ENCODE measurements around the gene RASSF9. TPM values are rescaled to one million over a fixed set of nuclear protein-coding genes. Genes with fewer than 3 reads are reported as not detected.

Gene RASSF9
- not detected for polyA plus RNA-seq (2012; ENCODE audit: missing spikeins)

DNA sequence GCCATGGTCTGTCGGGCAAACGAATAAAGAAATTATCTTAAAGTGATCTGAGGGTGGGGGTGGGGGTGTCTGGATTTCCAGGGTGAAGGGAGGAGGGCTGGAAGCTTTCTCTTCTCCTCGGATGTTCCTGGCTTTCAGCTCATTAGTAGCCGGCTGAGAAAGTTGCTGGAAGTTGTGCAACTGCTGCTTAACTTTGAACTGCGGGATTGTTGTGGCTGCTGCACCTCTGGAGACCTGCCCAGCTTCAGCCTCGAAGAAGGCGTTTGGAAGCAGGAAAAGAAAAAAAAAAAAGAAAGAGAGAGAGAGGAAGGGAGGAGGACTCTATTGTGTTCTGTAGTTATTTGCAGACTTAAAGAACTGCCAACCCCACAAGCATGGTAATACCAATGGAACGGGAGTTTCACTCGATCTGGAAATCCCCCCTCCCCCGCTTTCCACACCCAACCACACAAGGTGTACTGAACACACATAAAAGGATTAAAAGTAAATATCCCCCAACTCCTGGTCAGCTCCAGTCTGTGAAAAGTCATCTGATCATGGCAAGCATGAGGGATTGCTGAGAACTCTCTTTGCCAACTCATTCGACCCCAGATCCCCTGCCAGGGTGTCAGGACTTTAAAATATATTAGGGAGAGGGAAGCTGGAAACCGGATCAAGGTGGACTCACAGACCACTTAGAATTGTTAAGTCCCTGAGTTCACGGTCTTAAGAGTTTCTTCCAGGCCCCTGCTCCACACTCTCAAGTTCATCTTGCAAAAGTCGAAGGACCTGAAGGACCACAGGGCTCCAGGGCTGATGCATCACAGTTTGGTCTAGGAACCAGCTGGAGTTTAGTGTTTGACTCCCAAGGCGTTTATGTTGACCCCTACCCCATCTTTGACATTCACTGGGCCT is at the start of gene RASSF9:
Gene RASSF9, minus strand, starts transcription at position 213 of the 894 bp plus-strand sequence. Its CDS starts 208 bp downstream, at position 5.
- FAIRE-seq, result no peak
- DNase-seq (ENCODE audit: insufficient read length), result no peak
- TF ChIP-seq POLR2AphosphoS5 (IDR thresholded peaks at IDR 0.05; ENCODE audit: low read depth, low read length) (no peak), POLR2A (IDR thresholded peaks at IDR 0.05; ENCODE audit: low read depth, low read length) (no peak), TAF1 (IDR thresholded peaks at IDR 0.05; ENCODE audit: borderline replicate concordance, low read depth, low read length) (no peak)

DNA sequence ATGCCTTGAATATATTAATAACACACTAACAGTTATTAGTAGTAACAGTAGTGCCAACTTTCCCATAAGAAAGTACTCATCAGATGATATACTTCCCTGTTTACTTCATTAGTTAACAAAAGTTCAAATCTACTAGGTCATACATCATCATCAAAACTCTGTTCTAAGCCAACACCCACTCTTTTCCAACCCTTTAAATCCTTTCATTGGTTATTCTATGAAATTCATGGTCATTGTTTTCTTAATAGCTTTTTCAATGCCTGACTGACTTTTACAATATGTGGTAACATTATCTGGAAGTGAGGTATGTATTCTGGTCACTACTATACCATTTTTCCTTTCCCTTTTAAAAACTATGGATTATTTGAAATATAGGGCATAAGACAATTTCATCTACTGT is 47.6 kb upstream of the RASSF9 start:
- TF ChIP-seq TAF1 (IDR thresholded peaks at IDR 0.05; ENCODE audit: borderline replicate concordance, low read depth, low read length) (no peak), POLR2AphosphoS5 (IDR thresholded peaks at IDR 0.05; ENCODE audit: low read depth, low read length) (no peak), POLR2A (IDR thresholded peaks at IDR 0.05; ENCODE audit: low read depth, low read length) (no peak)
- FAIRE-seq (no peak), DNase-seq (ENCODE audit: insufficient read length) (no peak)

DNA sequence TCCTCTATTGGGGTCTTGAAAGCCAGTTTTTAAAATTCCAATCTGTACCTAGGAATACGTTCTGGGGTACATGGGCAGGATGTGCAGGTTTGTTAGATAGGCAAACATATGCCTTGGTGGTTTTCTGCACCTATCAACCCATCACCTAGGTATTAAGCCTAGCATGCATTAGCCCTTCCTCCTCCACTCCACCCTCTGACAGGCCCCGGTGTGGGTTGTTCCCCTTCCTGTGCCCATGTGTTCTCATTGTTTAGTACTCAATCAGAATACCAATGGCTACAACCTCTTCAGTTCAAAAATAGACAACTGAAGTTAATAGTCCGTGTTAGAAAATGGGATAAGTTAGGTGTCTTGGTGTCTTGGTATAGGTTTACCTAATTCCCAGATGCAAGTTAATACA is 41.2 kb upstream of the RASSF9 start:
- no peak for TF ChIP-seq POLR2A (IDR thresholded peaks at IDR 0.05; ENCODE audit: low read depth, low read length)
- no peak for TF ChIP-seq POLR2AphosphoS5 (IDR thresholded peaks at IDR 0.05; ENCODE audit: low read depth, low read length)
- TF ChIP-seq TAF1 (IDR thresholded peaks at IDR 0.05; ENCODE audit: borderline replicate concordance, low read depth, low read length), result no peak
- FAIRE-seq, result no peak
- DNase-seq (ENCODE audit: insufficient read length), result no peak

DNA sequence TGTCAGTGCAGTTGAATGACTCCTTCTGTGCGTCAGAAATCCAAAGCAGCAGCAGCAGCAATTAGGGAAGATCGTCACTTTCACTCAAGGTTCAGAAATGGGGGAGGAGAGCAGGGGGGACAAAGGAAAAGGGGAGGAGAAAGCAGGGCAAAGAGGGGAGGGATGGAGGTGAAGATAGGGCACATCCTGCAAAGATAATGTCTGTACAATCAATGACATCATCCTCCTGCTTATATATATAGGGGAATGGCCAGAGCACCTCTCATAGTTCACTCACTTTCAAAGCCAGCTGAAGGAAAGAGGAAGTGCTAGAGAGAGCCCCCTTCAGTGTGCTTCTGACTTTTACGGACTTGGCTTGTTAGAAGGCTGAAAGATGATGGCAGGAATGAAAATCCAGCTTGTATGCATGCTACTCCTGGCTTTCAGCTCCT is 37.8 kb upstream of the RASSF9 start, which contains the start of gene NTS:
Gene NTS, plus strand, starts transcription at position 265 of the 431 bp plus-strand sequence. Its CDS starts 109 bp downstream, at position 374.
- FAIRE-seq (no peak), DNase-seq (ENCODE audit: insufficient read length) (no peak)
- no peak for TF ChIP-seq POLR2AphosphoS5 (IDR thresholded peaks at IDR 0.05; ENCODE audit: low read depth, low read length)
- no peak for TF ChIP-seq TAF1 (IDR thresholded peaks at IDR 0.05; ENCODE audit: borderline replicate concordance, low read depth, low read length)
- no peak for TF ChIP-seq POLR2A (IDR thresholded peaks at IDR 0.05; ENCODE audit: low read depth, low read length)

DNA sequence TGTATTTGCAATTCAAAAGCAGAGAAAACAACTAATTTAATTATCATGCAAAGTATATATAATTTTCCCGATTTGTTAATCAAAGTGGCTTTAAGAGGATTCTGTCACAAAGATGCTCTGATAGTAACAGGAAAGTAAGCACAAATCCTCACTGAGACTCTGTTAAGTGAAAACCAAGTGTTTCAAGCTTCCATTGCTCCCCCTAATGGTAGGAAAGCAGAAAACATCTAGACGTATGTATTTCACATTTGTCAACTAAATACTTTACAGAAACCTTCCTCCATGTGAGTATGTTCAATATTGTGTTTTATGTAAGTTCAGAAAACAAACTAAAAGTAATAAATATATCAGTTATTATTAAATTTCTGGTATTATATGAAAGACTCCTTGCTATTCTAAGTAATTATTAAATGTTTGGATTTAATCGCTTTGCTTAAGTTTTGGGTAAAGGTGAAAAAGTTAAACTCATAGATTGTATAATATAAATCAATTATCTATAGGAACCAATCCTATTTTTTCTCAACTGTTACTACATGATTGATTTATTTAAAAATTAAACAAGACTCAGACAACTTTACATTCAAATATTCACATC is 36.4 kb upstream of the RASSF9 start:
- no peak for FAIRE-seq
- TF ChIP-seq TAF1 (IDR thresholded peaks at IDR 0.05; ENCODE audit: borderline replicate concordance, low read depth, low read length) (no peak), POLR2A (IDR thresholded peaks at IDR 0.05; ENCODE audit: low read depth, low read length) (no peak), POLR2AphosphoS5 (IDR thresholded peaks at IDR 0.05; ENCODE audit: low read depth, low read length) (no peak)
- DNase-seq (ENCODE audit: insufficient read length), result no peak

DNA sequence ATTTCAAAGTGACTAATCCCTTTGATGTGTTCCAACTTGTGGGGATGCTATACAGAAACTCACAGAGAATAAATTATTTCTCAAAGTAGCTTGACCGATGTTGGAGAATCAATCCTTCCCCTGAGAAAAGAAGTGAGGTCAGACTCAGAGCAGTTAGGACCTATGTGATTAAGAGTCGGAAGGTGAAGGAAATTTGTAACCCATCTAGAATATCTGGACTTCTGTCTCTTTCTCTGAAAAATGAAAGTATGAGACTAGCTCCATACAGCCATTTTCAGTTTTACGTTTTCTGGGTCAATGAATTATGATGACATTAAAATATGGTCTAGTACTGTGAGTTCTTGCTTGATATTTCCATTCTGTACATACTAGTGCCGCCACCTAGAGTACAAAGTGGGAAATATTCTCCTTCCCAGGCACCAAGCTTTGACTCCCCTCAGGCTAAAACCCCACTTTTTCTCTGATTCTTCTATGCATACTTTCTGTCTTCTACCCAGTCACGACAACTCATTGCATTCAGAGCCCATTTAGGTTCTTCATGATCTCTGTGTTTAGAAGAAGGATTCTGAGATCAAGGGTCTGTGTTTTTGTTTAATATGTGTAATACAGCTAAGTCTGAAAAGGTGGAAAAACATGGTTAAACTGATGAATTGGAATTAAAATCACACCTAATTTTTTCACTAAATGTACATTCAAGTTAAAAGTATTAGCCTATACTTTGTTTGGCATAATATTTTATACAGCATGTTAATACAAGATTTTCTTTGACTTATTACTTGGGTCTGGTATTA is 31.0 kb upstream of the RASSF9 start:
- TF ChIP-seq POLR2A (IDR thresholded peaks at IDR 0.05; ENCODE audit: low read depth, low read length) (no peak), TAF1 (IDR thresholded peaks at IDR 0.05; ENCODE audit: borderline replicate concordance, low read depth, low read length) (no peak), POLR2AphosphoS5 (IDR thresholded peaks at IDR 0.05; ENCODE audit: low read depth, low read length) (no peak)
- DNase-seq (ENCODE audit: insufficient read length), result no peak
- peak; percentile 54 for FAIRE-seq

DNA sequence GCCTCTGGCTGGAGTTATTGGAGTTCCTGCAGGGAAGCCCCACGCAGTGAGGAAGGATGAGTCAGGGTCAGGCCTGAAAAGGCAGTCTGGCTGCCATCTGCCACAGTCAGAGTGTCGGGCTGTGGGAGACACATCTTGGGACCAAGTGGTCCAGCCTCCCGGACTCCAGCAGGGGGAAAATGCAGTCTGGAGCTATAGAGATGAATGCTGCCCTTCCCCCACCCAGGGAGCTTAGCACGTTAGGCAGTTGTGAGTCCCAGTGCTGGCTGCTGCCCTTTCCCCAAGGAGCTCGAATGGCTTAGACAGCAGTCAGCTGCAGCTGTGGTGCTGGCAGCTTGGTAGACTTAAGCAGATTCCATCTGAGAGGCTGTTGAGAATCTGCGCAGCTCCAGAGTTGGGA is 29.7 kb upstream of the RASSF9 start:
- DNase-seq (ENCODE audit: insufficient read length) (no peak), FAIRE-seq (no peak)
- TF ChIP-seq TAF1 (IDR thresholded peaks at IDR 0.05; ENCODE audit: borderline replicate concordance, low read depth, low read length), result no peak
- no peak for TF ChIP-seq POLR2AphosphoS5 (IDR thresholded peaks at IDR 0.05; ENCODE audit: low read depth, low read length)
- no peak for TF ChIP-seq POLR2A (IDR thresholded peaks at IDR 0.05; ENCODE audit: low read depth, low read length)

DNA sequence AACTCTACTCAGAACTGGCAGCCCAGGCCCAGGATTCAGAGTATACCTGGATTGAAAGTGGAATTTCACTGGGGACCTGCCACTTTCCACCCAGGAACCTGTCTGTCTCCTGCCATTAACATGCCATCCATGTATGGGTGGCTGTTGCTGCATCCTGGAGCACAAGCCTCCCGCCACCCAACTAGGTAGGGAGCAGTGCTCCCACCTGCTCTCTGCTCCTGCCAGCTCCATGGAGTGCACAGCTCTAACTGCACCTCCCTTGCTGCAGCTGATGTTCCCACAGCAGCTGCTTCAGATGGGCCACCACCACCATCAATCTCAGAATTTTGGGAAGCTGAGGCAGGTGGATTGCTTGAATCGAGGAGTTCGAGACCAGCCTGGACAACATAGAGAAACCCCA is 20.8 kb upstream of the RASSF9 start:
- no peak for TF ChIP-seq POLR2AphosphoS5 (IDR thresholded peaks at IDR 0.05; ENCODE audit: low read depth, low read length)
- TF ChIP-seq TAF1 (IDR thresholded peaks at IDR 0.05; ENCODE audit: borderline replicate concordance, low read depth, low read length), result no peak
- TF ChIP-seq POLR2A (IDR thresholded peaks at IDR 0.05; ENCODE audit: low read depth, low read length), result no peak
- no peak for FAIRE-seq
- DNase-seq (ENCODE audit: insufficient read length), result no peak

DNA sequence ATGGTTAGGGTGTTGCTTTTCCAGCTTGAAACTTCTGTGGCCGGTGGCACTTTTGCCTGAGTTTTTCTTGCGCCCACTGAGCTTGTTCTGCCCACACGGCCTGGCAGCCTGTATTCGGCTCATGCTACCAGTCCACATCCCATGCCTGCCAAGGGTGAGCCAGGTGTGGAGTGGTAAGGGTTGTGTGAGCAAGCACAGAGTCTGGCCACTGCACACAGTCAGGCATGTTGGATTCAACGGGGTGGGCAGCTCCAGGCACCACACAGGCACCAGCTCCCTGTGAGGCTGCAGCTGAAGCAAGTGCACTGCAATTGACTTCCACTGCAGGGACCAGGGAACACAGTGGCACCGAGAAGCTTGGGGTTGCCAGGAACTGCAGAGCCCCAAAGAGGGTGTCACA is 19.1 kb upstream of the RASSF9 start:
- no peak for TF ChIP-seq TAF1 (IDR thresholded peaks at IDR 0.05; ENCODE audit: borderline replicate concordance, low read depth, low read length)
- no peak for TF ChIP-seq POLR2A (IDR thresholded peaks at IDR 0.05; ENCODE audit: low read depth, low read length)
- TF ChIP-seq POLR2AphosphoS5 (IDR thresholded peaks at IDR 0.05; ENCODE audit: low read depth, low read length), result no peak
- FAIRE-seq, result no peak
- DNase-seq (ENCODE audit: insufficient read length), result no peak

DNA sequence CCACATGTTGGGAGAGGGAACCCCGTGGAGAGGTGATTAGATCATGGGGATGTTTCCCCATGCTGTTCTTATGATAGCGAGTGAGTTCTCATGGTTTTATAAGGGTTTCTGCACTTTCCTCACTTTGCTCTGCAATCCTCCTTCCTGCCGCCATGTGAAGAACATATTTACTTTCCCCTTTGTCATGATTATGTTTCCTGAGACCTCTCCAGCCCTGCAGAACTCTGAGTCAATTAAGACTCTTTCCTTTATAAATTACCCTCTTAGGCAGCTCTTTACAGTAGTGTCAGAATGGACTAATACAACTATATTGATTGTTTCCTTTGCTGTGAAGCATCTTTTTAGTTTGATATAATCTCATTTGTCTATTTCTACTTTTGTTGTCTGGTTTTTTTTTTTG is 13.1 kb upstream of the RASSF9 start:
- DNase-seq (ENCODE audit: insufficient read length), result no peak
- TF ChIP-seq POLR2A (IDR thresholded peaks at IDR 0.05; ENCODE audit: low read depth, low read length), result no peak
- TF ChIP-seq POLR2AphosphoS5 (IDR thresholded peaks at IDR 0.05; ENCODE audit: low read depth, low read length), result no peak
- TF ChIP-seq TAF1 (IDR thresholded peaks at IDR 0.05; ENCODE audit: borderline replicate concordance, low read depth, low read length), result no peak
- FAIRE-seq, result no peak
